CD4-positive, alpha-beta T cell (primary cell): Measurements from ENCODE around the gene ADAMTS17. TPM values are rescaled to one million over a fixed set of nuclear protein-coding genes. Genes with fewer than 3 reads are reported as not detected.
A peak's percentile ranks its signal among the peaks of the same experiment; 100 is the strongest.

Experiments used
- ATAC-seq: fragments of 200-7000 bp; cut with Tn5 transposase; one replicate; pipeline ENCODE4 v1.10.0; 2022; ENCODE audit warnings: mild to moderate bottlenecking; ENCODE audit not compliant: poor library complexity
- CTCF ChIA-PET: fragments of 350-600 bp; sonication (Branson Sonifier 250); formaldehyde crosslinking; loops from one replicate; lab custom pipeline; 2021; ENCODE audit warnings: antibody characterized with exemption, inconsistent platforms; lab: Charles Lee
- POLR2A ChIA-PET: fragments of 350-600 bp; sonication (Branson Sonifier 250); formaldehyde crosslinking; loops from one replicate; lab custom pipeline; 2021; ENCODE audit warnings: antibody characterized with exemption, inconsistent platforms; lab: Charles Lee
- DNase-seq, 14 experiments: peaks; one replicate each; pipeline ENCODE4 v3.0.0-alpha.2; 2013 to 2020; ENCODE audit warnings: mixed read lengths in 2 of 14
- H3K27ac ChIP-seq, 2 donors: one replicate each; pipeline versions ENCODE4 v1.5.1 to v1.7.0; 2013; ENCODE audit warnings: low read length in 2 of 2, low read depth in 1 of 2, mild to moderate bottlenecking in 1 of 2
- H3K27me3 ChIP-seq, 2 experiments: 1 replicate in 1 of 2; 2 replicates in 1 of 2; pipeline versions ENCODE4 v1.6.1 to v1.7.0; 2013; ENCODE audit warnings: low read length in 2 of 2, control low read depth in 1 of 2, mild to moderate bottlenecking in 1 of 2, moderate library complexity in 1 of 2; ENCODE audit not compliant: insufficient read depth in 2 of 2, control insufficient read depth in 1 of 2
- H3K36me3 ChIP-seq: one replicate; pipeline ENCODE4 v1.6.1; 2013; ENCODE audit warnings: low read length, control low read depth; ENCODE audit not compliant: insufficient read depth
- H3K4me1 ChIP-seq: one replicate; pipeline ENCODE4 v1.6.1; 2013; ENCODE audit warnings: low read length, control low read depth; ENCODE audit not compliant: insufficient read depth
- H3K4me3 ChIP-seq: one replicate; pipeline ENCODE4 v1.5.1; 2013; ENCODE audit warnings: mild to moderate bottlenecking, low read length, moderate library complexity
- H3K9me3 ChIP-seq, 2 experiments: 1 replicate in 1 of 2; 2 replicates in 1 of 2; pipeline versions ENCODE4 v1.6.1 to v1.7.0; 2013; ENCODE audit warnings: low read length in 2 of 2, mild to moderate bottlenecking in 2 of 2, control low read depth in 1 of 2, moderate library complexity in 1 of 2; ENCODE audit not compliant: control insufficient read depth in 1 of 2, insufficient read depth in 1 of 2
- H3K27ac Mint-ChIP-seq: one replicate; pipeline ENCODE4 v1.8.0; 2020; ENCODE audit warnings: mixed read lengths
- H3K27me3 Mint-ChIP-seq: one replicate; pipeline ENCODE4 v1.8.0; 2021; ENCODE audit warnings: mixed read lengths
- H3K36me3 Mint-ChIP-seq: one replicate; pipeline ENCODE4 v1.8.0; 2021; ENCODE audit warnings: low read depth, mixed read lengths
- H3K4me1 Mint-ChIP-seq: one replicate; pipeline ENCODE4 v1.8.0; 2021; ENCODE audit warnings: low read depth, mixed read lengths
- H3K4me3 Mint-ChIP-seq: one replicate; pipeline ENCODE4 v1.8.0; 2020; ENCODE audit warnings: mild to moderate bottlenecking, mixed read lengths
- H3K9me3 Mint-ChIP-seq: one replicate; pipeline ENCODE4 v1.8.0; 2020; ENCODE audit warnings: mixed read lengths
- CTCF ChIP-seq: fragments of 200-600 bp; IDR thresholded peaks from one replicate; pipeline ENCODE4 v1.8.0; 2022; ENCODE audit warnings: antibody characterized with exemption, mild to moderate bottlenecking
- intact Hi-C, 2 experiments: fragments of 100-400 bp; cut with DNase I in 1 of 2; cut with micrococcal nuclease in 1 of 2; formaldehyde crosslinking; loops; one replicate each; pipeline versions ENCODE4 v1.15.1 to v1.9.0; 2023 to 2025; cut with DNase I, micrococcal nuclease
- total RNA-seq, 174 experiments: library from RNA in 2 of 174; stranded (reverse) in 2 of 174; gene quantifications; one replicate each; pipeline ENCODE4 v1.2.3 and lab custom pipeline; 2021 to 2026

Gene ADAMTS17
- total RNA-seq, 2 experiments from 2014 or later, result 9.9 to 13.2 TPM

DNA sequence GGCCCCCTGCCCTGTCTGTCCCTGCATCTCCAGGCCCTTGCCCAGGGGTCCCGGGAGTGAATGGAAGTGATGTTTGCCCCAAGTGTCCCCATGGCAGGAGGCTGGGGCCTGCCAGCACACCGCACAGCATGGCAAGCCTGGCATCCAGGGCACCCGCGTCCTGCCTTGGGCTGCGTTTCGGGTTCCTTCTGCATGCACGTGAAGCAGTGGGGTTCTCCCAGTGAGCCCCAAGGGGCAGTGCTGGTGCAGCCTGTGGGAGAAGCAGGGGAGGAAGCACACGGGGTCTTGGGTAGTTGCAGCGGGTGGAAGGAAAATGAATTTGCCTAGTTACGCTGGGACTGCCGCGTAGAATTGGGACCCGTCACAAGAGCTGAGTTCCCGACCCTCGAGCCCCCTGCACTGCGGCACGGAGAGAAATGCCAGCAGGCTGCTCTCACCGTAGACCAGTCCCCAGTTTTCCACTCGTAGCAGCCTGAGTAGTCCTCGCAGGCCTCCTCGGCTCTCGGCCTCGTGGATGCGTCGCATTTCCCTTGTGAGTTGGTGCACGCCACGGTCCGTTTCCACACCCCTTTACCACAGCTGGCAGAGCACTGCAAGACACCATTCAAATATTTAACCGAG is 349.1 kb downstream of the ADAMTS17 start:
- H3K9me3 ChIP-seq, result peaks cover 0 to 28% of the 10 kb centered on the region in 2 experiments
- no peaks in the 10 kb centered on the region for H3K4me1 ChIP-seq
- ATAC-seq, result no peak
- TF ChIP-seq CTCF, result no peak
- Mint-ChIP-seq H3K27ac (no peak overlapping the region), H3K36me3 (peaks cover 8% of the 10 kb centered on the region), H3K4me3 (no peak overlapping the region), H3K9me3 (no peaks in the 10 kb centered on the region), H3K4me1 (no peaks in the 10 kb centered on the region), H3K27me3 (no peaks in the 10 kb centered on the region)
- peak in 1 of 14 experiments; percentile 25 for DNase-seq
- H3K27ac ChIP-seq, result no peak overlapping the region
- H3K36me3 ChIP-seq, result no peaks in the 10 kb centered on the region
- POLR2A ChIA-PET, result no interaction called here
- H3K4me3 ChIP-seq, result no peak overlapping the region
- no peaks in the 10 kb centered on the region for H3K27me3 ChIP-seq
- CTCF ChIA-PET, result no interaction called here
- intact Hi-C loops, result no loop called here

DNA sequence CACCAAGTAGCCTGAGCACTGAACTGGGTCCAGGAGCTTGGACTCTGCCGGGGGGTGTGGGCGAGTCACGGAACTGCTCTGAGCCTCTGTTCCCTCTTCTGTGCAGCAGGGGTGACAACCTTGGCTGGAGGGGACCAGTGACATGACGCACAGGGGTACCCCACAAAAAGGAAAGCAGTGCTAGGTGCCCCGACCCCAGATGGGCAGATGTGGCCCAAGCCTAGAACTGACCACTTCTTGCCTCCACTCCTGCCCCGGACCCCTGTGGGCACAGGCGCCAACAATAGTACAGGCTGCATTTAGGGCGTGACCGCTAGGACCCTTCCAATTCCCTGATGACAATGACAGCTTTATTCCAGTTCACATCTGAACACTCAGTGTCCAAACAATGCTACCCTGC is 352.7 kb downstream of the ADAMTS17 start:
- CTCF ChIA-PET, result no interaction called here
- POLR2A ChIA-PET, result no interaction called here
- Mint-ChIP-seq H3K27me3 (no peaks in the 10 kb centered on the region), H3K4me1 (no peaks in the 10 kb centered on the region), H3K36me3 (peaks cover 8% of the 10 kb centered on the region), H3K27ac (no peak overlapping the region), H3K9me3 (no peaks in the 10 kb centered on the region), H3K4me3 (no peak overlapping the region)
- no peak for TF ChIP-seq CTCF
- intact Hi-C loops, result no loop called here
- no peak overlapping the region for H3K4me3 ChIP-seq
- H3K27ac ChIP-seq, result no peak overlapping the region
- H3K27me3 ChIP-seq, result no peaks in the 10 kb centered on the region
- H3K4me1 ChIP-seq, result no peaks in the 10 kb centered on the region
- ATAC-seq (no peak), DNase-seq (no peak)
- no peaks in the 10 kb centered on the region for H3K36me3 ChIP-seq
- peaks cover 0 to 30% of the 10 kb centered on the region in 2 experiments for H3K9me3 ChIP-seq

DNA sequence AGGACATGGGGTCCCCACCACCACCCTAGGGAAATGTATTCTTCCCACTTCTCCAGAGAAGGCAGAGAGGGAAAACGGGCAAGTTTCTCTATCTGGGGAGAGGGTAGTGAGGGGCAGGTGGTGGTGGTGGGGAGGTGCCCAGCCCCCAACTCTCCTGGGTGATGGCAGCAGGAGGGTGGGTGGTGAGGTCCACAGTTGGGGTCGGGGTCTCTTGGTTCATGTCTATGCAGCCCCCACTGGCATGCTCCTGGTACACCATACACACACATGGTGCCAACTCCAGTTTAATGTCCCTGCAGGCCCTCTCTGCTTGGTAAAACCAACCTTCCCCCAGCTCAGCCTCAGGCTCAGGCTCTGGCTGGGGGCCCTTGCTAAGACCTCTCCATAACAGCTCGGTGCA is 354.1 kb downstream of the ADAMTS17 start:
- intact Hi-C loops, result no loop called here
- H3K36me3 Mint-ChIP-seq, result peaks cover 8% of the 10 kb centered on the region
- no peak for TF ChIP-seq CTCF
- DNase-seq, result no peak
- no peaks in the 10 kb centered on the region for H3K27me3 ChIP-seq
- peaks cover 0 to 20% of the 10 kb centered on the region in 2 experiments for H3K9me3 ChIP-seq
- ChIA-PET POLR2A (no interaction called here), CTCF (no interaction called here)
- no peak overlapping the region for H3K27ac Mint-ChIP-seq
- no peak overlapping the region for H3K4me3 Mint-ChIP-seq
- no peak overlapping the region for H3K27ac ChIP-seq
- H3K27me3 Mint-ChIP-seq, result no peaks in the 10 kb centered on the region
- no peak for ATAC-seq
- no peaks in the 10 kb centered on the region for H3K9me3 Mint-ChIP-seq
- H3K4me1 ChIP-seq, result no peaks in the 10 kb centered on the region
- no peaks in the 10 kb centered on the region for H3K36me3 ChIP-seq
- no peaks in the 10 kb centered on the region for H3K4me1 Mint-ChIP-seq
- H3K4me3 ChIP-seq, result no peak overlapping the region
